ENCODE results near the gene FAM117B.

The FAM117B gene

DNA sequence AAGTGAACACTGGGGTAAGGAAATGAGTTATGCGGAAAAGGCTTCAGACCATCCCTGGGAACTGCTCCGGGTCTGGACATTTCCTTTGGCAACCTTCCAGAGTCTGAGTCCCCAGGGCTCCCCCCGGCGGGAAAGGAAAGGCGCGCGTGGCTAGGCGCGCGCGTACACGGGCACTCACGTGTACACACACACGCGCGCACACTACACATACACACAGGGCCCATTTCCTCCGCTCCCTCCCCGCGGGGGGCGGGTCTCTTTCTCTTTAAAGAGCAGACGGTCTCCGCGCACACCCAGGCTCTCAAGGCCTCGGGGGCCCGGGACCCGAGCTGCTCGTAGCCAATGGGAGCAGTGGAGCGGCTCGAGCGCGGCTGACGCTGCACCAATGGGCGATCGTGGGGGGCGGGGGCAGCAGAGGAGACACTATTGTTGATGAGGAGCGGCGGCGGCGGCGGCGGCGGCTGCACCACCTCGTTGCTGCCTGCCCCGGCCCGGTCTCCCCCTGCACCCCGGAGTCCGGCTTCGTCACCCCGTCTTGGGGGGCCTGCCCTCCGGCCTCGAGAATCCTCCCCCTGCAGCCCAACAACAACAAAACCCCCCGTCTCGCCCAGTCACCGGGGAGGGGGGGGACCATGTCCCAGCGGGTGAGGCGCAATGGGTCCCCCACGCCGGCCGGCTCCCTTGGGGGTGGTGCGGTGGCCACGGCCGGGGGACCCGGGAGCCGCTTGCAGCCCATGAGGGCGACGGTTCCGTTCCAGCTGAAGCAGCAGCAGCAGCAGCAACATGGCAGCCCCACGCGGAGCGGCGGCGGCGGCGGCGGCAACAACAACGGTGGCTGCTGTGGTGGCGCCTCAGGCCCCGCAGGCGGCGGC is at the start of gene FAM117B:
Gene FAM117B, plus strand, starts transcription at position 414 of the 872 bp plus-strand sequence. Its CDS starts 219 bp downstream, at position 633.
- Histone ChIP-seq H3K9me3 (ENCODE audit: control insufficient read depth, low read depth, low read length) (no peaks in the 10 kb centered on the region), H3K27ac (ENCODE audit: low read length) (peak within 1 kb of the TSS; percentile 71), H3K4me3 (ENCODE audit: low read length) (peak within 1 kb of the TSS; percentile 89), H3K4me1 (ENCODE audit: control insufficient read depth, low read depth, low read length) (peaks cover 3% of the 10 kb centered on the region), H3K9ac (ENCODE audit: low read length) (peak within 1 kb of the TSS; percentile 90), H3K27me3 (ENCODE audit: control insufficient read depth, insufficient read depth, low read length) (no peaks in the 10 kb centered on the region), H3K36me3 (ENCODE audit: control insufficient read depth, low read depth, low read length) (peaks cover 3% of the 10 kb centered on the region)

DNA sequence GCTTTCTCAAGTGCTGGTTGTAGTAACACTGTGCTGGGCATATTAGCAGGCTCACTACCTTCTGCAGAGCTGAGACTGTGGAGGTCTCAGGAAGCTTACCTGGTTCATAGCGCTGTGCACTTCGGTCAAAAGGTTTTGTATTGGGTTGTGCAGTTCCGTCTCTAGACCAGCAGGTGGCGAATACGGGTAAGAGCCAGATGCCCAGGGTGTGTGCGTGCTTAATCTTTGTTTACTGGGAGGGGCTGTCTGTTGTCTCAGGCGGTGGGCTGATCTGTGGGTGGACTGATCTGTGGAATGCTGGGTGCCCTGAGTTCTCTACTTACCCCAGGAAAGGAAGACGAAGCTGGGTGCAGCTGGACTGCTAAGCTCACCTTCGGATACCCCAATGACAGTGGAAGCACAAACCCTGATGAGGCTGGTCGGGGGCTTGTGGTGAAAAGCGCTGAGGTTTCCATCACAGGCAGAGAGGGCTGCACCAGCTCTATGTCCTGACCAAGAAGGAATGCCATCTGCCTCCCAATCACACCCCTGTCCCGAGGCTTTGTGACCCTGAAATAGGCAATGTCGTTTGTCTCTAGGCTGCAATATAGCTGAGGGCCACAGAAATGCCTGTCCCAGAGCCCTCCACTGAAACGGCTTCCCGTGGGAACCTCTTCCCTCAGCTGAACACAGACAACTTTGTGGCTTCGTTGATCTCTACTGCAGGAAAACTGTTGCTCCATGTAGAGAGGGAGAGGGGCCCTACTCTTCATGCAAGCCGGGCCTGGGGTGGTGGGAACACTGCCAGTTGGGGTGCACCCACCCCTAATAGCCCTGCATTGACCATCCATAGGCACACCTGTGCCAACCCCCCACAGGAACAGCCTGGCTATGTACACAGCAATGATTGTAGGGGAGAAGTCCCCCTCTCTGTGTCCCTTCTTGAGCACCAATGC is 45.9 kb upstream of the FAM117B start:
- no peak overlapping the region for H3K4me3 ChIP-seq (ENCODE audit: low read length)
- H3K36me3 ChIP-seq (ENCODE audit: control insufficient read depth, low read depth, low read length) = no peaks in the 10 kb centered on the region
- H3K4me1 ChIP-seq (ENCODE audit: control insufficient read depth, low read depth, low read length) = peaks cover 5% of the 10 kb centered on the region
- H3K9me3 ChIP-seq (ENCODE audit: control insufficient read depth, low read depth, low read length) = no peaks in the 10 kb centered on the region
- H3K27me3 ChIP-seq (ENCODE audit: control insufficient read depth, insufficient read depth, low read length) = no peaks in the 10 kb centered on the region
- no peak overlapping the region for H3K9ac ChIP-seq (ENCODE audit: low read length)
- no peak overlapping the region for H3K27ac ChIP-seq (ENCODE audit: low read length)

DNA sequence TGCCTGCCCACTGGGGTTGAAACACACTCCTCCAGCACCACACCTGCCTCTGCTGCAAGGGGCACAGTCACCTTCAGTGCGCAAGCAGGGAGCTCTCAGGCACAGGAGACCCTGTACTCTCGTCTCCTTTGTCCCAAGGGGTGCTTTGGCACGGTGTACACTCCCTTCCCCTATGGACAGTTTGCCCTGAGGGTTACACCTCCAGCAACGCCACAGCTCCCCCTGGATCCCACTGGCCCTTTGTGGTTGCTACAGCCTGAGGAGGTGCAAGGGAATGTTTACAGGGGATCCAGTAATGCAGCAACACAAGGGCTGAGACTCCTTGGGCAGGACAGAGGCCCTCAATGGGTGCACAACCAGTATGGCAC is 45.2 kb upstream of the FAM117B start:
- Histone ChIP-seq H3K27me3 (ENCODE audit: control insufficient read depth, insufficient read depth, low read length) (no peaks in the 10 kb centered on the region), H3K9me3 (ENCODE audit: control insufficient read depth, low read depth, low read length) (no peaks in the 10 kb centered on the region), H3K9ac (ENCODE audit: low read length) (no peak overlapping the region), H3K4me1 (ENCODE audit: control insufficient read depth, low read depth, low read length) (peaks cover 5% of the 10 kb centered on the region), H3K4me3 (ENCODE audit: low read length) (no peak overlapping the region), H3K36me3 (ENCODE audit: control insufficient read depth, low read depth, low read length) (no peaks in the 10 kb centered on the region), H3K27ac (ENCODE audit: low read length) (no peak overlapping the region)

DNA sequence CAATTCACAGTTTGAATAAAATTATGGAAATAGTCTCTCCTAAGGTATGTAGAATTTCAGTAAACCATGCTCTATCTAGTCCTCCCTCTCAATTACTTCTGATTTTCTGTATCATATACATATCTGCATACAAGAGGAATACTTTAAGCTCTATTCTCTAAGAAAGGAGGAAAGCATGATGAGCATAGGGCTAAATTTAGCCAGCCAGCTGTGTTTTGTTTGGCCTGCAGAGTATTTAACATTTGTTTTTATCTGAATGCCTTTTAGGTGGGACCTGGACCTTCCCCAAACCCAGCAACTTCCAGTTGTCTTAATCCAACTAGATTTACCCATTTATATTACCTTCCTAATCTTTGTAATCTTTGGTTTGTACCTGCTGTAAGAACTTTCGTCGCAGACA is 42.2 kb upstream of the FAM117B start:
- Histone ChIP-seq H3K9ac (ENCODE audit: low read length) (no peak overlapping the region), H3K27ac (ENCODE audit: low read length) (no peak overlapping the region), H3K36me3 (ENCODE audit: control insufficient read depth, low read depth, low read length) (no peaks in the 10 kb centered on the region), H3K27me3 (ENCODE audit: control insufficient read depth, insufficient read depth, low read length) (no peaks in the 10 kb centered on the region), H3K4me3 (ENCODE audit: low read length) (no peak overlapping the region), H3K4me1 (ENCODE audit: control insufficient read depth, low read depth, low read length) (peaks cover 5% of the 10 kb centered on the region), H3K9me3 (ENCODE audit: control insufficient read depth, low read depth, low read length) (no peaks in the 10 kb centered on the region)

DNA sequence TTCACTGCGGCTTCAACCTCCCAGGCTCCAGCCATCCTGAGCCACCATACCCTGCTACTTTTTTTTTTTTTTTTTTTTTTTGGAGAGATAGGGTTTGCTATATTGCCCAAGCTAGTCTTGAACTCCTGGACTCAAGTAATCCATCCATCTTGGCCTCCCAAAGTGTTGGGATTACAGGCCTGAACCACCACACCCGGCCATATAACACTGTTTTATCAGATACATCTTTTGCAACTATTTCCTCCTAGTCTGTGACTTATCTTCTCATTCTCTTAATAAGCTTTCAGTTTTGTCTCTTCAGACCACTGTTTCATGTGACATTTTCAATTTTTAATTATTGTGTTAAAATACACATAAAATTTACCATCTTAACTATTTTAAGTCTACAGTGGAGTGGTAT is 35.7 kb upstream of the FAM117B start:
- Histone ChIP-seq H3K36me3 (ENCODE audit: control insufficient read depth, low read depth, low read length) (no peaks in the 10 kb centered on the region), H3K27ac (ENCODE audit: low read length) (no peak overlapping the region), H3K4me3 (ENCODE audit: low read length) (no peak overlapping the region), H3K9me3 (ENCODE audit: control insufficient read depth, low read depth, low read length) (no peaks in the 10 kb centered on the region), H3K27me3 (ENCODE audit: control insufficient read depth, insufficient read depth, low read length) (no peaks in the 10 kb centered on the region), H3K4me1 (ENCODE audit: control insufficient read depth, low read depth, low read length) (no peaks in the 10 kb centered on the region), H3K9ac (ENCODE audit: low read length) (no peak overlapping the region)

DNA sequence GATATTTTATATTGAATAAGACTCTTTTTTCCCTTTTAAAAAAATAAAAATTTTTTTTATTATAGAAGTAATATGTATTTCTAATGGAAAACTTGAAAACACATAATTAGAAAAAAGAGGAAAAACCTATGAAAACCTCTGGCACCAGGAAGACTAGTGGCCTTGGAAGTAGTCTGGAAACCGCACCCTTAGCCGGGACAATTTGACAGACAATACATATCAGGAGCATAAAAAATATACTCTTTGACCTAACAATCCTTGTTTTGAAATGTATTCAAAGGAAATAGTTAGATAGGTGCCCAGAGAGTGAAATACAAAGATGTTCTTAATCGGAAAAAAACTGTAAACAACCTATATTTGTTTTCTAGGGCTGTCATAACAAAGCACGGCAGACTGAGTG is 34.9 kb upstream of the FAM117B start:
- Histone ChIP-seq H3K27ac (ENCODE audit: low read length) (no peak overlapping the region), H3K27me3 (ENCODE audit: control insufficient read depth, insufficient read depth, low read length) (no peaks in the 10 kb centered on the region), H3K9ac (ENCODE audit: low read length) (no peak overlapping the region), H3K9me3 (ENCODE audit: control insufficient read depth, low read depth, low read length) (no peaks in the 10 kb centered on the region), H3K4me3 (ENCODE audit: low read length) (no peak overlapping the region), H3K36me3 (ENCODE audit: control insufficient read depth, low read depth, low read length) (no peaks in the 10 kb centered on the region), H3K4me1 (ENCODE audit: control insufficient read depth, low read depth, low read length) (no peaks in the 10 kb centered on the region)

DNA sequence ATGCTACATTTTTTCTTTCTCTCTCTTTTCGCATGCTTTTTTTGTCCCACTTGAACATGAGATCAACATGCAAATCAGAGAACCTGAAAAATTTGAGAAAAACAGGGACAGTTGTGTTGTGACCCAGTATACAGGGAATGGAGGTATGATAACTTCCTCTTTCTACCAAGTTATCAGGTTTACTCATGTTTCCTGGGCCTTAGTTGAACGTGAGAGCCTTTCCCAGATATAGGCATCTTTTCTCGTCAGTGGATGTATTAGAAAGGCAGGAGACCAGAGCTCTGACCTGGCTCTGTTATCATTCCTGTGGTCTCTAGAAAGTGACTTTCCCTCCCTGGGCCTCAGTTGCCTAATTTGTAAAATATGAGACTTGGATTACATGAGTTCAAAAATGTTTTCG is 30.1 kb upstream of the FAM117B start:
- no peaks in the 10 kb centered on the region for H3K36me3 ChIP-seq (ENCODE audit: control insufficient read depth, low read depth, low read length)
- no peaks in the 10 kb centered on the region for H3K9me3 ChIP-seq (ENCODE audit: control insufficient read depth, low read depth, low read length)
- no peak overlapping the region for H3K27ac ChIP-seq (ENCODE audit: low read length)
- H3K4me3 ChIP-seq (ENCODE audit: low read length) = no peak overlapping the region
- H3K4me1 ChIP-seq (ENCODE audit: control insufficient read depth, low read depth, low read length) = no peaks in the 10 kb centered on the region
- no peaks in the 10 kb centered on the region for H3K27me3 ChIP-seq (ENCODE audit: control insufficient read depth, insufficient read depth, low read length)
- no peak overlapping the region for H3K9ac ChIP-seq (ENCODE audit: low read length)

DNA sequence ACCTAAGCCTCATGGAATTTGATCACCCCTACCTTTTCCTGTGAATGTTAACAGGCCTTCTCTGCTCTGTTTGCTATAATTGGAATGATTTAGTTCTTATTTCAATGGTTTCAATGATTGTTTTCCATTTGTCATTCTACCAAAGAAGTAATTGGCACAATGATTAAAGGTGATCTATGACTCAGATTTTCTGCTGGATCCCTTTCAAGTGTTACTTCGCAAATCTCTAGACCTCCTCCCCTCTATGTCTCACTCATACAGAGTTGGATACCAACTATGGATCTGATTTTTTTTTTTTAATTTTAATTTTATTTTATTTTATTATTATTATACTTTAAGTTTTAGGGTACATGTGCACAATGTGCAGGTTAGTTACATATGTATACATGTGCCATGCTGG is 29.6 kb upstream of the FAM117B start:
- Histone ChIP-seq H3K27me3 (ENCODE audit: control insufficient read depth, insufficient read depth, low read length) (no peaks in the 10 kb centered on the region), H3K9me3 (ENCODE audit: control insufficient read depth, low read depth, low read length) (no peaks in the 10 kb centered on the region), H3K9ac (ENCODE audit: low read length) (no peak overlapping the region), H3K27ac (ENCODE audit: low read length) (no peak overlapping the region), H3K36me3 (ENCODE audit: control insufficient read depth, low read depth, low read length) (no peaks in the 10 kb centered on the region), H3K4me3 (ENCODE audit: low read length) (no peak overlapping the region), H3K4me1 (ENCODE audit: control insufficient read depth, low read depth, low read length) (no peaks in the 10 kb centered on the region)

DNA sequence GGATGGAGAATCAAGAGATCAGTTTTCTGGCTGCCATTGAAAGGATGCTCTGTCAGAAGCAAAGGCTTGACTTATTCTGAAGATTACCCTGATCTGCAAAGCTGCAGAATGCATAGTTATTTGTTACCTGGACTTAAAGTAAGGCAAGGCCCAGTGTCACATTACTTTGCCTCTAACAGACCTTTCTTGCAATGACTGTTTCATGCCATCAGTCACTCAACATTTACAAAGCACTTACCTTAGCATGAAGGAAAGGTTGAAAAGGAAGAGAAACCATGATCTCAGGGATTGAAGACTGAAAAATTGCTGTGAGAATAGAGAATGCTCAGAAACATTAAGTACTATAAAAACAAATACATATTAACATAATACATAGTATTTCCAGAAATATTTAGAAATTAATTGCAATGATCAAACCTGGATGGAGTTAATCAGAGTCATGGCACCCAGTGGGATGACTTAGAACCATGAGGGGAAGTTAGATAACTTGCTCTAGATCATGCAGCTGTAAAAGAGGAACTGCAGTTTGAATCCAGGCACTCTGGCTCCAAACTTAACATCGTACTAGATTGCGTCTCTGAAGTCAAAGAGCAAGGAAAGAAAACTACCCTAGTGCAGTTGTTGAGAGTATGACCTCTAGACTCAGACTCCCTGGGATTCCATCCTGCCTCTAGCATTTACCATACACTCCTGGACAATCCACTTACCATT is 26.5 kb upstream of the FAM117B start:
- no peak overlapping the region for H3K4me3 ChIP-seq (ENCODE audit: low read length)
- H3K9me3 ChIP-seq (ENCODE audit: control insufficient read depth, low read depth, low read length) = no peaks in the 10 kb centered on the region
- no peaks in the 10 kb centered on the region for H3K36me3 ChIP-seq (ENCODE audit: control insufficient read depth, low read depth, low read length)
- no peaks in the 10 kb centered on the region for H3K4me1 ChIP-seq (ENCODE audit: control insufficient read depth, low read depth, low read length)
- H3K27ac ChIP-seq (ENCODE audit: low read length) = no peak overlapping the region
- H3K27me3 ChIP-seq (ENCODE audit: control insufficient read depth, insufficient read depth, low read length) = no peaks in the 10 kb centered on the region
- no peak overlapping the region for H3K9ac ChIP-seq (ENCODE audit: low read length)

DNA sequence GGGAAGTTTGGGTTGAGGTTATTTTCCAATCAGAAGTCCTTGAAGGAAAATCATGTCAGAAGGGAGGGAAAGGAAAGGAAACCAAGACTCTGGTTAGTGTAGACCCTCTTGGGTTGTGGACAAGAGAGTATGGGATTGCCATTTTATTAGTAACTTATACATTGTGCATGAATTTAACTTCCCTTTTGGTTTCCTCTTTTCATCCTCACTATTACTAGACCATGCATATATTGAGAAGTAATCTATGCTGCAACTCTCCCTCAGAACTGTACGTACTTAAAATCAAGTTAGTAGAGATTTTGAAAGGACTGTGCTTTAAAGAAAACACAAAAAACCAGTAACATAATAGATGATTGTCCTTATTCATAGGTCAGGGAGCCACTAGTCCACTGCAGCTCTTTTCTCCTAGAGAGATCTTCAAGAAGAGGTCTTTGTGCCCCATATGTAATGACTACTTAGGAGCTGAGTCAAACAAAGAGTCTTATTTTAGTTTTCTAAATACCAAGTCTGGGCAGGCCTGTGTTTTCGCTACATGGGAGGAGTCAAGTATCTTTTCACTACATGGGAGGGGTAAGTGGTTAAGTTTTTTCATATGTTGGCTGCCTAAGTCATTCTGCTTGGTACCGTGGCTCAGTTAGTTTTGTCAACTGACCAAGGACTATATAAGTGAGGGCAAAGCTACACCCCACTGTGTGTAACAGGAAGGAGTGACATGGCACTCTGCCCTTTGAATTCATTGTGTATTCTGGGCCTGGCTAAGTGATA is 25.2 kb upstream of the FAM117B start:
- Histone ChIP-seq H3K4me1 (ENCODE audit: control insufficient read depth, low read depth, low read length) (no peaks in the 10 kb centered on the region), H3K27me3 (ENCODE audit: control insufficient read depth, insufficient read depth, low read length) (no peaks in the 10 kb centered on the region), H3K27ac (ENCODE audit: low read length) (no peak overlapping the region), H3K4me3 (ENCODE audit: low read length) (no peak overlapping the region), H3K9ac (ENCODE audit: low read length) (no peak overlapping the region), H3K36me3 (ENCODE audit: control insufficient read depth, low read depth, low read length) (no peaks in the 10 kb centered on the region), H3K9me3 (ENCODE audit: control insufficient read depth, low read depth, low read length) (no peaks in the 10 kb centered on the region)

DNA sequence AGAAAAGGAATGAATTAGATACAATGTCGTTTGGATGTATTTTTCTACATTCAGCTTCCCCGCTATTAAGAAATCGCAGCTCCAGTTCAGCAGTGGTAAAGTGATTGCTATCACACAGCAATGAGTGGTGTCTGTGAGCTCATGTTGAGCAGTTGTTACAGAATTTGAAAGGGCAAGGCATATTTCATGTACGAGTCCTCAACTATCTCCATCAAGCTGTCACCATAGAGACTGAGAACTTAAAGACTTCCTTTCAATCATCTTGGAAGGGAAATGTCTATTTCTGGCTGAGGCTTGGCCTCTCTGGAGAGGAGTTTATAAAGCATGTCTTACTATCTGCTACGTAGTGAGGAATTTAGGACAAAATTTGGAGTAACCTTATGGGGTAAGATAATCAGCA is 24.4 kb upstream of the FAM117B start:
- Histone ChIP-seq H3K9ac (ENCODE audit: low read length) (no peak overlapping the region), H3K27ac (ENCODE audit: low read length) (no peak overlapping the region), H3K4me1 (ENCODE audit: control insufficient read depth, low read depth, low read length) (no peaks in the 10 kb centered on the region)

More for the DNA sequence above, 24.4 kb upstream of the FAM117B start:
- H3K36me3 ChIP-seq (ENCODE audit: control insufficient read depth, low read depth, low read length) = no peaks in the 10 kb centered on the region
- H3K9me3 ChIP-seq (ENCODE audit: control insufficient read depth, low read depth, low read length) = no peaks in the 10 kb centered on the region
- no peaks in the 10 kb centered on the region for H3K27me3 ChIP-seq (ENCODE audit: control insufficient read depth, insufficient read depth, low read length)
- no peak overlapping the region for H3K4me3 ChIP-seq (ENCODE audit: low read length)
